A549 (cell line): ENCODE data around the gene GPR26. TPM values are rescaled to one million over a fixed set of nuclear protein-coding genes. Genes with fewer than 3 reads are reported as not detected.

Experiments
- ATAC-seq, 2 experiments: fragments of 200-7000 bp in 1 of 2; fragments of >200 bp in 1 of 2; cut with Nextera tagmentation in 1 of 2; cut with Tn5 transposase in 1 of 2; 3 replicates each; pipeline versions ENCODE4 v1.8.0 to v1.9.1; 2018 to 2020; ENCODE audit warnings: mild to moderate bottlenecking in 1 of 2, moderate library complexity in 1 of 2
- CTCF ChIA-PET: fragments of 300-600 bp; sonication (Branson Sonifier 250); formaldehyde crosslinking; extraction: SDS; loops from one replicate; lab custom pipeline; 2021; ENCODE audit warnings: antibody characterized with exemption, inconsistent platforms; lab: Yijun Ruan, JAX
- POLR2A ChIA-PET: fragments of 350-600 bp; formaldehyde crosslinking; extraction: SDS; loops from one replicate; lab custom pipeline; 2021; ENCODE audit warnings: antibody characterized with exemption, inconsistent platforms; lab: Yijun Ruan, JAX
- DNase-seq, 2 experiments: peaks; one replicate each; pipeline versions ENCODE4 v3.0.0 to v3.0.0-alpha.2; 2011 to 2016; ENCODE audit warnings: low read depth in 1 of 2, low spot score in 1 of 2
- FAIRE-seq: peaks from 2 replicates; lab custom pipeline; 2011; peaks lifted over from hg19 to GRCh38; lab: Jason Lieb, UNC
- H3K27ac ChIP-seq, 2 experiments: fragments of >200 bp; sonication (Bioruptor Twin); formaldehyde crosslinking; 3 replicates each; pipeline ENCODE4 v1.5.1; 2016 to 2017
- H3K4me1 ChIP-seq: fragments of >200 bp; sonication (Bioruptor Twin); formaldehyde crosslinking; 3 replicates; pipeline ENCODE4 v1.6.1; 2016
- H3K4me2 ChIP-seq: fragments of >200 bp; sonication (Bioruptor Twin); formaldehyde crosslinking; 3 replicates; pipeline ENCODE4 v1.6.1; 2016
- H3K4me3 ChIP-seq: fragments of >200 bp; sonication (Bioruptor Twin); formaldehyde crosslinking; 3 replicates; pipeline ENCODE4 v1.5.1; 2016
- H3K9me3 ChIP-seq: fragments of >200 bp; sonication (Bioruptor Twin); formaldehyde crosslinking; 3 replicates; pipeline ENCODE4 v1.6.1; 2016
- BCL3 ChIP-seq: fragments of >200 bp; sonication (Bioruptor Twin); formaldehyde crosslinking; IDR thresholded peaks from 3 replicates; pipeline ENCODE4 v1.6.1; 2016
- CHD2 ChIP-seq: fragments of 150-350 bp; IDR thresholded peaks from 2 replicates; pipeline ENCODE4 v1.6.1; 2014; ENCODE audit warnings: low read length; ENCODE audit not compliant: partially characterized antibody
- EP300 ChIP-seq, 2 experiments: fragments of >200 bp; sonication (Bioruptor Twin); formaldehyde crosslinking; IDR thresholded peaks; 2 replicates in 1 of 2; 3 replicates in 1 of 2; pipeline ENCODE4 v1.6.1; 2016 to 2017
- HMGXB4 ChIP-seq: fragments of 250-450 bp; sonication (Bioruptor Pico); IDR thresholded peaks from 2 replicates; pipeline ENCODE4 v1.5.0; 2021; ENCODE audit warnings: mild to moderate bottlenecking, moderate library complexity, borderline replicate concordance
- JUN ChIP-seq, 2 experiments: fragments of >200 bp; sonication (Bioruptor Twin); formaldehyde crosslinking; IDR thresholded peaks; 2 replicates in 1 of 2; 3 replicates in 1 of 2; pipeline ENCODE4 v1.6.1; 2016 to 2017
- JUNB ChIP-seq: fragments of >200 bp; sonication (Bioruptor Twin); formaldehyde crosslinking; IDR thresholded peaks from 2 replicates; pipeline ENCODE4 v1.6.1; 2016
- KDM5A ChIP-seq: fragments of 200-600 bp; sonication (generic); IDR thresholded peaks from 2 replicates; pipeline ENCODE4 v1.6.1; 2016; ENCODE audit warnings: antibody characterized with exemption, mild to moderate bottlenecking
- MYC ChIP-seq: IDR thresholded peaks from 2 replicates; pipeline ENCODE4 v1.6.1; 2012; ENCODE audit warnings: mild to moderate bottlenecking, inconsistent platforms, low read length, improper control_type of control experiment, borderline replicate concordance
- NFE2L2 ChIP-seq: fragments of 150-350 bp; conservative IDR thresholded peaks from 2 replicates; pipeline ENCODE4 v1.6.1; 2014; ENCODE audit warnings: low read length
- NPAS2 ChIP-seq: fragments of 250-450 bp; sonication (Bioruptor Pico); IDR thresholded peaks from 2 replicates; pipeline ENCODE4 v1.8.0; 2022; ENCODE audit warnings: mild to moderate bottlenecking, moderate library complexity, borderline replicate concordance
- PHF8 ChIP-seq: fragments of 200-600 bp; sonication (generic); IDR thresholded peaks from 2 replicates; pipeline ENCODE4 v1.6.1; 2016; ENCODE audit warnings: low read depth, mild to moderate bottlenecking, antibody characterized with exemption, moderate library complexity, borderline replicate concordance
- RCOR1 ChIP-seq: fragments of 150-350 bp; IDR thresholded peaks from 2 replicates; pipeline ENCODE4 v1.6.1; 2014; ENCODE audit warnings: antibody characterized with exemption, low read length, low read depth
- REST ChIP-seq: fragments of 200-600 bp; sonication (generic); IDR thresholded peaks from 2 replicates; pipeline ENCODE4 v1.6.1; 2016; ENCODE audit warnings: antibody characterized with exemption, mild to moderate bottlenecking, moderate library complexity
- RNF2 ChIP-seq: fragments of 200-600 bp; sonication (generic); IDR thresholded peaks from 2 replicates; pipeline ENCODE4 v1.6.1; 2016; ENCODE audit warnings: low read depth, mild to moderate bottlenecking, antibody characterized with exemption, moderate library complexity, borderline replicate concordance
- SMC3 ChIP-seq: fragments of >200 bp; sonication (Bioruptor Twin); formaldehyde crosslinking; IDR thresholded peaks from 3 replicates; pipeline ENCODE4 v1.6.1; 2018; ENCODE audit warnings: inconsistent platforms
- ZFP36 ChIP-seq: fragments of 450-650 bp; IDR thresholded peaks from 2 replicates; pipeline ENCODE4 v1.6.1; 2014; ENCODE audit warnings: borderline replicate concordance; ENCODE audit not compliant: partially characterized antibody
- ZNF302 ChIP-seq: fragments of 250-450 bp; sonication (Bioruptor Pico); IDR thresholded peaks from 2 replicates; pipeline ENCODE4 v1.9.0; 2021; ENCODE audit warnings: inconsistent platforms, mild to moderate bottlenecking, moderate library complexity
- ZSCAN20 ChIP-seq: fragments of 250-450 bp; sonication (Bioruptor Pico); IDR thresholded peaks from 2 replicates; pipeline ENCODE4 v1.8.0; 2022; ENCODE audit warnings: mild to moderate bottlenecking, moderate library complexity
- WGBS: methylation state at CpG from one replicate; pipeline ENCODE4 v1.1.6; 2017; ENCODE audit errors: missing lambda C conversion rate; 5-methylcytosine and 5-hydroxymethylcytosine counted together
- polyA plus RNA-seq, 4 experiments: library from polyadenylated mRNA; depleted of rRNA in 3 of 4; stranded (reverse); fragments of >200 nt; fragmentation: RNase III in 1 of 4; extraction: RNeasy Plus Mini Kit Qiagen cat#74134 plus additional on column Dnase treatment in 1 of 4; gene quantifications; 2 replicates in 3 of 4; 3 replicates in 1 of 4; pipeline ENCODE4 v1.2.3, GENCODE V29; 2011 to 2017

GPR26 gene
- polyA plus RNA-seq, 2 of the 4 experiments (the other 2 are of a cell fraction), result not detected

GRCh38 chr10:123742751-123743440 is 76.7 kb downstream of the GPR26 start:
- 60% methylated on average over 8 of the region's 10 CpGs for WGBS

GRCh38 chr10:123743441-123744223 is 77.5 kb downstream of the GPR26 start:
- FAIRE-seq (no peak), ATAC-seq (peak; percentile 44 to 58; a peak in 4 of 6 replicates), DNase-seq (peak in 1 of 2 experiments; percentile 7)
- H3K4me2 ChIP-seq, result peak overlapping the region; percentile 34; the same call in 2 of the 3 replicates
- ChIA-PET CTCF (interaction anchor here (0.8 kb wide), 1 partner anchor 11 kb away, joined by 3 read pairs; no protein-coding TSS in a partner anchor), POLR2A (interaction anchor here (0.7 kb wide), 1 partner anchor 20 kb away, joined by 3 read pairs; no protein-coding TSS in a partner anchor)
- H3K9me3 ChIP-seq, result no peaks in the 10 kb centered on the region
- WGBS, result 21% methylated on average over 13 of the region's 13 CpGs
- H3K4me3 ChIP-seq, result no peak overlapping the region
- no peak overlapping the region for H3K27ac ChIP-seq
- TF ChIP-seq ZFP36, result peak; percentile 64
- no peak for TF ChIP-seq REST
- TF ChIP-seq JUN (IDR thresholded peaks at IDR 0.05), result no peak
- H3K4me1 ChIP-seq, result peaks cover 7% of the 10 kb centered on the region; the same call in 1 of the 3 replicates

More at GRCh38 chr10:123742751-123743440, 76.7 kb downstream of the GPR26 start:
- Histone ChIP-seq H3K9me3 (no peaks in the 10 kb centered on the region), H3K4me2 (no peak overlapping the region), H3K4me3 (no peak overlapping the region), H3K27ac (no peak overlapping the region), H3K4me1 (peaks cover 7% of the 10 kb centered on the region; the same call in 1 of the 3 replicates)
- ChIA-PET CTCF (interaction anchor here (0.8 kb wide), 1 partner anchor 12 kb away, joined by 3 read pairs; no protein-coding TSS in a partner anchor), POLR2A (no interaction called here)
- TF ChIP-seq KDM5A (no peak), ZSCAN20 (no peak), SMC3 (no peak), JUNB (no peak), HMGXB4 (CRISPR knock-in tag) (no peak), MYC (no peak), NPAS2 (CRISPR knock-in tag) (no peak), BCL3 (no peak), RCOR1 (no peak), CHD2 (no peak), NFE2L2 (no peak), EP300 (IDR thresholded peaks at IDR 0.05) (no peak), PHF8 (no peak), ZNF302 (no peak), RNF2 (no peak)
- no peak for DNase-seq
- ATAC-seq, result no peak
- no peak for FAIRE-seq
